Measurements from ENCODE around the gene KLK7.

GRCh38 chr19:51031220-51031879, 47.6 kb upstream of the KLK7 start:
- no peak for TF ChIP-seq FOXM1 (IDR thresholded peaks at IDR 0.05; ENCODE audit: low read depth, low read length)
- no peak for TF ChIP-seq MXI1 (IDR thresholded peaks at IDR 0.05; ENCODE audit: low read depth, low read length)
- no peak for TF ChIP-seq EZH2 (IDR thresholded peaks at IDR 0.05; ENCODE audit: borderline replicate concordance, control insufficient read depth, low read depth, low read length)
- TF ChIP-seq CHD2 (IDR thresholded peaks at IDR 0.05; ENCODE audit: borderline replicate concordance, low read depth, low read length), result no peak
